SK-N-DZ (cell line): ENCODE measurements around the gene PPCS.

ENCODE experiments used
- small RNA-seq, 2 experiments: library from RNA; depleted of rRNA; stranded (forward); fragments of <200 nt; gene quantifications; one replicate each; pipeline ENCODE3, GENCODE V24; 2014

PPCS gene

Small RNAs within 50 kb of the gene (small RNA-seq; reads per million reads assigned to genes)
- gene TMSB4XP1: 0 reads per million in 2 experiments
